HG02970 (cell line): ENCODE measurements around the gene NDUFA6.
"Not testable (repeated sequence)": the region's sequence is repeated elsewhere in the genome, so short reads cannot be mapped to it uniquely, and the experiment has no call there.

Source experiments
- ATAC-seq: cut with Tn5 transposase; IDR thresholded peaks from one replicate; pipeline ENCODE4 v1.9.1; 2021; ENCODE audit warnings: mild to moderate bottlenecking, moderate library complexity, moderate number of reproducible peaks; ENCODE audit not compliant: unreplicated experiment, low FRiP score

Gene NDUFA6

DNA sequence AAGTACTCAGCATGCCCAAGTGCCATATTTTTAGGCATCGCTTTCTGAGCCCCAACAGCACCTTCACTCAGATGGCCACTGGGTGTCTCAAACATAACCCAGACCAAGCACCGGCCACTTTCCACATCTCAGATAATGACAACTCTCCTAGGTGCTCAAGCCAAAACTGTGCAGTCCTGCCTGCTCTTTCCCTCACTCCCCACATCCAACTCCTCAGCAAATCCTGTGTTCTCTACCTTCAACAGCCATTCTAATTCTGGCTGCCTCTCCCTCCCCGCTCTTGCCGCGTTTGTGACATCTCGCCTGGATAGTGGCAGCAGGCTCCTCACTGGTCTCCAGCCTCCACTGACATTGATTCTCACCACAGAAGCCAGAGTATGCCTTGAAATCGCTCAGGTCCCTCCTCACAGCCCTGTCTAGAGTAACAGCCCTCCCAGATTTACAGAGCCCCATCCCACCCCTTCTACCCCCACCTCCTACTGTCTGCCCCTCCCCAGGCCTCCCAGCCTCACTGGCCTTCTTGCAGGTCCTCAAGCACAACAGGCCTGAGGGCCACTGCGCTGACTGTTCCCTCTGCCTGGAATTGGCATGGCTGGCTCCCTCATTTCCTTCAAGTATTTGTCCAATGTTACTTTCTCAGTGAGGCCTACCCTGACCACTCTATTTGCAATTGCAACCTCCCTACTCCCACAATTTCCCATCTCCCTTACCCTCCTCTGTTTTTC lies 17.8 kb downstream of the NDUFA6 start:
- no peak for ATAC-seq

DNA sequence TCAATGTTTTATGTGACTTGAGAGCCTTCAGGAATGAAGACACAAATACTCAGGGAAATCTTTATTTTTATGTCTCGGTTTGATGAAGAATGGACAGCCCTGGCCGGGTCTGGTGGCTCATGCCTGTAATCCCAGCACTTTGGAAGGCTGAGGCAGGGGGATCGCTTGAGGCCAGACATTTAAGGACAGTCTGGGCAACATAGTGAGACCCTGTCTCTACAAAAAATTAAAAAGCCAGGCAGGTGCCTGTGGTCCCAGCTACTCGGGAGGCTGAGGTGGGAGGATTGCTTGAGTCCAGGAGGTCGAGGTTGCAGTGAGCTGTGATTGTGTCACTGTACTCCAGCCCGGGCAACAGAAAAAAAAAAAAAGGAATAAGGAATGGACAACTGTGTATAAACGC lies 19.1 kb downstream of the NDUFA6 start:
- ATAC-seq, result not testable (repeated sequence)

DNA sequence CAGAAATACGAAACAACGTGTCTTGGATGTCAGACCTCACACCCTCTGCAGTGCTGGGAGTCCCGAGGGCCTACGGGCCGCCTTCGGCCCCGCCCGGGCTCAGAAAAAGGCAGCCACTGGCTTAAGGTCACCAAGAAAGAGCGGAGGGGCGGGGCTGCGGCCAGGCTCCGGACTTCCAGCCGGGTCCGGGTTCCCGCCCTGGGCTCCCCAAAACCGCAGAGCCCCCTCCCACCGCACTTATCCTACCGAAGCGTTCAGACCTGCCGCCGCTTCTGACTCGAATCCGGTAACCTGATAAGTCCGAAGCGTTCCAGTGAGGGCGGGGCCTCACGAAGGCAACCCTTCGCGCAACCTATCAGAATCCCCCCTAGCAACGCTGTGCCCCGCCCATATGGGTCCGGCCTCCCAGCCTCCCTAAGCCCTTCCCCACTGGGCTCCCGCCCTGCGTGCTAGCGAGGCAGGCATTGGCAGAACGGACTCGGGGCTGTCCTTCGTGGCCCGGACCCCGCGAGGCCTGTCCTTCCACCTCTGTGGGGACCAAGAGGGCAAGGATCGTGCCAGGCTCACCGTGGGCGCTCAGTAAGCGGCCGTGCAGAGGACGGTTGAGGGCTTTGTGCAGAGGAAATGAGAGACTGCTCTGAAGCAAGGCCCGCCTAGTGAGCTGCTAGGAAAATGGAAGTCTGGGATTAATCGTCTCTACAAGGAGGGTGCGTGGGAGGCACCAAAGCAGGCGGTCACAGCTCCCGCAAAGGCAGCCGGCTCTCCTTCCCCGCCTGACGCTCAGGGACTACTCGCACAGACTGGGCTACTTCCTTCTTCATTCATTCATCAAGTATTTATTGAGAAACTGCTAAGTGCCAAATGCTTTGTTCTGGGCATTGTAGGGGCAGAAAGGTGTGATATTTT lies 19.8 kb downstream of the NDUFA6 start, which contains the start of gene NAGA:
NAGA (minus strand) TSS at position 296 of the 906 bp plus-strand sequence. CDS start 515 bp downstream, outside the sequence.
- ATAC-seq, result peak; percentile 84

GRCh38 chr22:42069801-42070516 lies 20.6 kb downstream of the NDUFA6 start:
- ATAC-seq, result no peak

GRCh38 chr22:42068291-42068690 lies 22.3 kb downstream of the NDUFA6 start:
- ATAC-seq, result no peak

GRCh38 chr22:42067671-42068251 lies 22.8 kb downstream of the NDUFA6 start:
- no peak for ATAC-seq

GRCh38 chr22:42066937-42067336 lies 23.6 kb downstream of the NDUFA6 start:
- ATAC-seq, result no peak

DNA sequence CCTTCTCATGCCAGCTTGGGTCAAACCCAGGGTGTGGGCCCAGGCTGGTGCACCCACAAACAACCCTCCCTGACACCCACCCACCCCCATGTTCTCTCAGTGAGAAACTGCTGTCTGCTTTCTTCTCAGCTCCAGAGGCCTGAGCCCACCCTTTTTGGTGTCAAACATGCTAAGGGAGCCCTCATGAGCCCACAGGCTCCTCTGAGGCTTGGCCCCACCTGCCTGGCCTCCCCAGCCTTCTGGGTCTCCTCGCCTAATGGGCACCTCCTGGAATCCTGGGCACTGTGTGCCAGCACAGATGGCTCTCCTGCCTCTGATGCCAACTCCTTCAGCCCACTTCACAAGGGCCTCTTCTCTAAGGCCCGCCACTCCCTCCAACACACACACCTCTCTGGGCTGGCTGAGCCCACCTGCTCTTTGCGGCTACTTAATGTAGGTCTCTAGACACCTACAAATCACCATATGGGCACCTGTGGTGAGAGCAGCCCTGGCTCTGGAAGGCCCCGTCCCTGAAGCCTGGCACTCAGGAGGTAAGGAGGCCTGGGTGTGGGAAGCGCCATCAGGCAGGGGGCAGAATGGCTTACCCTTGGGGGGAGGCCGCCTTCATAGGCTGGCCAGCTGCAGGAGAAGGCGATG lies 24.3 kb downstream of the NDUFA6 start:
- ATAC-seq, result no peak

DNA sequence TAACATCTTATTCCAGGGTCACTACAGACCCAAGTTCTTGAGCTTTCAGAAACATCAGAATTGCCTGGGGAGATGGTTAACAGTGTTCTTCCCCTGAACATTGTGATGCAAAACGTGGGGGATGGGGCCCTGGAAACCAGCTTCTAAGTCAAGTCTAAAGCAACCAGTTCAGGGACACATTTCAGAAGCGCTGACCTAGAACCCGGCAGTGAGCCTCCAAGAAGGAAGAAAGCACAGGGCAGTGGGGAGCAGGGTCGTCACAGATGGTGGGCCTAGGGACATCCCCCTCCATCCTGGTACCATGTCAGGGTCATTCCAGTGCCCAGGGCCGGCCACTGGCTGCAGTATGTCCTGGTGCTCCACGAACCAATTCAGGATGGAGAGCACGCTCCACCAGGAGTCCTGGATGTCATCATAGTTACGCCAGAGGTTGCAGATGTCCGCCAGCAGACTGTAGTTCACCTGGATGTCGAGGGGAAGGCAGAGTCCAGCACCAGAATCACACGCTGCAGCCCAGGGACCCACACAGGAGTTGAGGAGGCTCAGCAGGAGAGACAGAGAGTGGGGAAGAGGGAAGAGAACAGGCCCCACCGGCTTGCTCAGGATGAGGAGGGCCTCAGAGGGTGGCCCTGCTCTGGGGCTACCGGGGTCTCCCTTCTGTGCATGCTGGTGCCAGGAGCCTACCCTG lies 25.0 kb downstream of the NDUFA6 start:
- ATAC-seq, result no peak

DNA sequence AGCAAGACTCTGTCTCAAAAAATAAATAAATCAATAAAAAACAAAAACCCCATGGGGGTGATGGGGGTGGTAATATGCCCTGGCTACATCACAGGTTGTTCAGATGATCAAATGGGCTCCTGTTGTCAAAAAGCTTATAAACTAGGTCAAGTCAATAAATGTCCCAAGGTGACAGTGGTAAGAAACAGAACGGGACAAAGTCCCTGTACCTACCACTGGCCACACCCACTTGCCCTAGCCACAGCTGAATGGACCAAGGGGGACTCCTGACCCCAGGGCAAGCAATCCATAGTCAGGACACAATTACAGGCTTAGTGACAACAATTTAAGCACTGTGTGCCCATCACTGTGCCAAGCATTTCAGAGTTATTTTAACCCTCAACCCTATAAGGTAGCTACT lies 25.9 kb downstream of the NDUFA6 start:
- ATAC-seq, result no peak

DNA sequence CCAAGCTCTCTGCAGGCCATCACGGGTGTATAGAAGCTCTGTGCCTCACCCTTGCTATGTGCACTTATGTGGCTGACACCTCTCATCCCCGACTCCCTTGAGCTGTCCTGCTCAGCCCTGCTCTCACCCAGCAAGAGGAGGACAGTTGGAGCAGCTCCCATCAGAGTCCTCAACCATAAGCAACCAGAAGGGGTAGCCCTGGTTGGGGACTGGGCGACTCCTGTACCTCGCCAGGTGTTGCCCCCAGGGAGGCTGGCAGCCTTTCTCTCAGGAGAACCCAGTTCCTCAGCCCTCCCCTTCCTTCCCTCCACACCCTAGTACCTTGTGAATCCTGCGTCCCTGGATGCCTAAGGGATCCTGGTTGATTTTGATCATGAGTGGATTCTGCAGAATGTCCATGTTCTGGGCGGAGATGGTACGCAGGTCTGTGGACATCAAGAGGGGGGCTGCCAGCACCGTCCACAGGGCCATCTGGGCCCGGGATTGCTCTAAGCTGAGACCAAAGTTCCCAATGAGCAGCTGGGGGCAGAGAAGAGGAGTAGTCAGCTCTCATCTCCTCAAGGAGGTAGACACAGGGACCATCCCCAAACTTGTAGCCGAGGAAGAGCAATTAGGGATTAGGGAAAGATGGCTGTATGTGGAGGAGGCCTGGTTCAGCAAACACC lies 27.9 kb downstream of the NDUFA6 start:
- ATAC-seq, result no peak

- no peak for ATAC-seq
Measured at GRCh38 chr22:42061041-42061440, 29.5 kb downstream of the NDUFA6 start.

DNA sequence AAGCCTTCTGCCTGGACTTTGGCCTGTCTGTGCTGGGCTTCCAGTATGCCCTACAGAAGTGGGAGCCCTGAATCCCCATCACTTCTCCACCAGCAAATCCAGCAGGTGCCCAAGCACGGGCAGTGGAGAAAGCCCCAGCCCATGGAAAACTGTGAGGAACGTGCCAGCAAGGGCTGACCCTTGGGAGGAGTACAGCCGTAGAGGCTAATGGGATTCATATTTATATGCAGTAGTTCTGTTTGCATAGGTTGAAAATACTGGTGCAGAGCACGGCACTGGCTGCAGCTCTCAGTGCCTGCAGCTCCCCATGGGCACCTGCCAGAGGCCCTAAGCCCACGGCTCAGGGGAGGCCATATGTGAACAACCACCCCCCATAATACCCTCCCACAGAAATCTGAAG lies 30.1 kb downstream of the NDUFA6 start:
- no peak for ATAC-seq

- no peak for ATAC-seq
Measured at GRCh38 chr22:42056757-42057511, 33.6 kb downstream of the NDUFA6 start.

DNA sequence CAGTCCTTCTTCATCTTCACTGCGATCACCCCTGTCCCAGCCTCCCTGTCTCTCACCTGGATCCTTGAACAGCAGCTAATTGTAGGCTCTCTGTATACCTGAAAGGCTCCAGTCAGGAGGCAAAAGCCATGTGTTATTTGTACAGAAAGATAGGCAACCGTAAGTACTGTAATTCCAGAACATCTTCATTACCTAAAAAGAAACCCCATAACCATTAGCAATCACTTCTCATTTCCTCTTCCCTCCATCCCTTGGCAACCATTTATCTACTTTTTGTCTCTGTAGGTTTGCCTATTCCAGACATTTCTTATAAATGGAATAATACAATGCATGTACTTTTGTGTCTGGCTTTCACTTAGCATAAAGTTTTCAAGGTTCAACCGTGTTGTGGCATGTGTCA lies 37.8 kb downstream of the NDUFA6 start:
- no peak for ATAC-seq

DNA sequence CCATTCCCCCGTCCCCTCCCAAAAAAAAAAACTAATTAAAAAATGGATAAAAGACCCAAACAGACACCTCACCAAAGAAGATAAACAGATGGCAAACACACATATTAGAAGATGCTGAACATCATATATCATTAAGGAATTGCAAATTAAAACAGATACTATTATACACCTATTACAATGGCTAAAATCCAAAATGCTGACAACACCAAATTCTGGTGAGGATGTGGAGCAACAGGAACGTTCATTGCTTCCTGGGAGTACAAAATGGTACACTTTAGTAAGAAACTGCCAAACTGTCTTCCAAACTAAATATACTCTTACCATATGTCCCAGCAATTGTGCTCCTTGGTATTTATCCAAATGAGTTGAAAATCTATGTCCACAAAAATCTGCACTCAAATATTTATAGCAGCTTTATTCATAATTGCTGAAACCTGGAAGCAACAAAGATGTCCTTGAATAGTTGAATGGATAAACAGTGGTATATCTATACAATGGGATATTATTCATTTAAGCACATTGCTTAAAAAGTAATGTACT lies 39.9 kb downstream of the NDUFA6 start:
- no peak for ATAC-seq

DNA sequence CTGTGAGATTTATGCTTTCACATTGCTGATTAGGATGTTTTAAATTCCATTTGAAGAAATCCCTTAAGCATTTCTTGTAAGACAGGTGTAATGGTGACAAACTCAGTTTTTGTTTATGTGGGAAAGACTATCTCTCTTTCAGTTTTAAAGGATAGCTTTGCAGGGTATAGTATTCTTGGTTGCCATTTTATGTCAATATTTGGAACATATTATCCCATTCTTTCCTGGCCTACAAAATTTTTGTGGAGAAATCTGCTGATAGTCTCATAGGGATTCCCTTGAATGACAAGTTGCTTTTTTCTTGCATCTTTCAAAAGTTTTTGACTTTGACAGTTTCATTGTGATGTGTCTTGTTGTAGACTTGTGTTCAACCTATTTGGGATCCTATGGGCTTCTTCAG lies 48.8 kb downstream of the NDUFA6 start:
- no peak for ATAC-seq

- no peak for ATAC-seq
Measured at GRCh38 chr22:42039271-42039670, 51.3 kb downstream of the NDUFA6 start.
